ENCODE data around the gene PODXL2.

Gene PODXL2

DNA sequence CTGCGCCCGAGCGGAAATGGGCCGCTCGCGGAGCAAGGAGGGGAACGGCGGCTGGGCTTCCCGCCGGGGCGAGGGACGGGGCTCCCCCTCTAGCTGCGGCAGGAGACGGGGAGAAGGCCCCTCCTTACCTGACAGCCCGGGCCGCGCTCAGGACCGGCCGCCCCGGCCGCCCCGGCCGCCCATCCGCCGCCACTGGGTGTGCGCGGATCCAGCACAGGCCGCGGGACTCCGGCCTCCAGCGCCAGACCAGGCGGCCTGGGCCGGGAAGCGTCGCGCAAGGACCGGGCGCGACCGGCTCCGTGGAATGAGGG lies 38.7 kb upstream of the PODXL2 start:
- H2AFZ ChIP-seq (ENCODE audit: low read depth, low read length) = no peak overlapping the region
- TF ChIP-seq, protein P1, sequence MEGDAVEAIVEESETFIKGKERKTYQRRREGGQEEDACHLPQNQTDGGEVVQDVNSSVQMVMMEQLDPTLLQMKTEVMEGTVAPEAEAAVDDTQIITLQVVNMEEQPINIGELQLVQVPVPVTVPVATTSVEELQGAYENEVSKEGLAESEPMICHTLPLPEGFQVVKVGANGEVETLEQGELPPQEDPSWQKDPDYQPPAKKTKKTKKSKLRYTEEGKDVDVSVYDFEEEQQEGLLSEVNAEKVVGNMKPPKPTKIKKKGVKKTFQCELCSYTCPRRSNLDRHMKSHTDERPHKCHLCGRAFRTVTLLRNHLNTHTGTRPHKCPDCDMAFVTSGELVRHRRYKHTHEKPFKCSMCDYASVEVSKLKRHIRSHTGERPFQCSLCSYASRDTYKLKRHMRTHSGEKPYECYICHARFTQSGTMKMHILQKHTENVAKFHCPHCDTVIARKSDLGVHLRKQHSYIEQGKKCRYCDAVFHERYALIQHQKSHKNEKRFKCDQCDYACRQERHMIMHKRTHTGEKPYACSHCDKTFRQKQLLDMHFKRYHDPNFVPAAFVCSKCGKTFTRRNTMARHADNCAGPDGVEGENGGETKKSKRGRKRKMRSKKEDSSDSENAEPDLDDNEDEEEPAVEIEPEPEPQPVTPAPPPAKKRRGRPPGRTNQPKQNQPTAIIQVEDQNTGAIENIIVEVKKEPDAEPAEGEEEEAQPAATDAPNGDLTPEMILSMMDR (IDR thresholded peaks at IDR 0.05; ENCODE audit: low read depth, low read length) = no peak
- TF ChIP-seq EZH2phosphoT487 (IDR thresholded peaks at IDR 0.05; ENCODE audit: low read depth) = no peak
- peaks cover 33% of the 10 kb centered on the region for H4K20me1 ChIP-seq (ENCODE audit: insufficient read depth, low read length)
- peaks cover 52% of the 10 kb centered on the region for H3K79me2 ChIP-seq (ENCODE audit: low read length)
- peak overlapping the region; percentile 86 for H3K4me2 ChIP-seq (ENCODE audit: low read length)
- peaks cover 9% of the 10 kb centered on the region for H3K36me3 ChIP-seq (replicated peaks; ENCODE audit: low read depth, low read length)
- H3K27me3 ChIP-seq (ENCODE audit: low read depth, low read length) = no peaks in the 10 kb centered on the region
- peaks cover 23% of the 10 kb centered on the region for H3K4me1 ChIP-seq (ENCODE audit: low read length)
- peak overlapping the region; percentile 93 for H3K9ac ChIP-seq (ENCODE audit: low read length)
- peak overlapping the region; percentile 68 for H3K27ac ChIP-seq (ENCODE audit: low read length)
- no peaks in the 10 kb centered on the region for H3K9me3 ChIP-seq (ENCODE audit: insufficient read depth, low read length)
- H3K4me3 ChIP-seq (ENCODE audit: low read length) = peak overlapping the region; percentile 94

DNA sequence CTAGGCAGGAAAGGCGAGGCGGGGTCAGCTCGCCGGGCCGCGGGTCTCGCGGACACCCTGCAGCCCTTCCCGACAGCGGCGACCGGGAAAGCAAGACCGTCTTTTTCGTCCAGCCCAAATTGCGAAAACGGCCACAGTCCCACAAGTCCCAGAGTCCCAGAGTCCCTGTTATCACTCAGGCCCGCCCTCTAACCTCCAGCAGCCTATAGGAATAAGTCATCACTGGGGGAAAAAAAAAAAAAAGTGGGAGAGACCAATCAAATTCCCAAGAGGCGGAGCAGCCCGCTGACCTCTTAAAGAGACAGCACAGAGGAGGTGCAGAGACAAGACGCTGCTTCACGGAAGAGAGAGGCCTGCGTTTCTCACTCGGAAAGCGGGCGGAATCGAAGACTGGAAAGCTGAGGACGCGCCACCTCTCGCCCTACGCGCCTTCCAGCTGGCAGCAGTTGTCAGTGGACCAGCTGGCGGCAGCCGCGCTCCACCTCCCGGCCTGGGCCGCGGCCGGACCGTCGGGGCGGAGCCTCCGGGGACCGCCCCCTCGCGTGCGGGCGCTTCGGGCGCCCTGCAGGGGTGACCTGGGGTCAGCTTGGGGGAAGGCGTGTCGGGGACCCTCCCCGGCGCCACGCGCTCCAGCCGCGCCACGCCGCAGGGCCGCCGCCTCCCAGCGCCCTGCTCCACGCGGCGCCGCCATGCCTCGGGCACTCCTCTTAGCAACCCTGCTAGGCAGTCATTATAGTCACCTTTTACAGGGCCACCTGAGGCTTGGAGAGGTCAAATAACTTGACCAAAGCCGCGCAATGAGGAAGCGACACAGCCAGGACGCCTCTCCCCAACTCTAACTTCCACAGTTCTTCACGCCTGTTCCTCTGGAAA lies 38.2 kb upstream of the PODXL2 start, which contains the start of gene TPRA1:
Gene TPRA1 (minus strand): TSS at position 141 of the 873 bp plus-strand sequence. CDS start 10,587 bp downstream, outside the sequence.
- Histone ChIP-seq H3K4me3 (ENCODE audit: low read length) (peak within 1 kb of the TSS; percentile 94), H3K27me3 (ENCODE audit: low read depth, low read length) (no peaks in the 10 kb centered on the region), H3K9ac (ENCODE audit: low read length) (peak within 1 kb of the TSS; percentile 93), H3K4me1 (ENCODE audit: low read length) (peaks cover 23% of the 10 kb centered on the region), H3K79me2 (ENCODE audit: low read length) (peaks cover 46% of the 10 kb centered on the region), H3K9me3 (ENCODE audit: insufficient read depth, low read length) (no peaks in the 10 kb centered on the region), H3K27ac (ENCODE audit: low read length) (peak within 1 kb of the TSS; percentile 68), H3K36me3 (replicated peaks; ENCODE audit: low read depth, low read length) (peaks cover 8% of the 10 kb centered on the region), H2AFZ (ENCODE audit: low read depth, low read length) (no peak within 1 kb of the TSS; the same call in 1 of the 2 replicates), H3K4me2 (ENCODE audit: low read length) (peak within 1 kb of the TSS; percentile 86), H4K20me1 (ENCODE audit: insufficient read depth, low read length) (peaks cover 27% of the 10 kb centered on the region)
- TF ChIP-seq, protein P1 (IDR thresholded peaks at IDR 0.05; ENCODE audit: low read depth, low read length) = 0 out of 2 replicates have a peak, but pooled peaks have one; percentile 8
- TF ChIP-seq EZH2phosphoT487 (IDR thresholded peaks at IDR 0.05; ENCODE audit: low read depth) = no peak

DNA sequence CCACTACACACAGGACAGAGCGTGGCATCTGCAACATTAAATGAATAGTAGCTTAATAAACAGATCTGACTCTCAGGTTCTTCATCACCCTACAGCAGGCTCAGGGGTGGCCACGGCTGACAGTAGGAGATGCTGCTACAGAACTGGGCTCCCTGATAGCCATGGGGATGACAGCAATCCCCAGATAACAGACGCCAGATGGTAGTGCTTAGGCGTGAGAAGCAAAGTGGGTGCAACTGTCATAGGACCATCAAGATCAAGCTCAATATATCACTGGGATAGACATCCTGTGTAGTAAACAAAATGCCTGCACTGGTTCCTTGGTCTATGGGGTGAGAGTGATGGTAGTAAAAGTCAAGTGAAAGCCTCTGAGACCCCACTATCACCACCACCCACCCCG lies 35.8 kb upstream of the PODXL2 start:
- TF ChIP-seq, protein P1 (IDR thresholded peaks at IDR 0.05; ENCODE audit: low read depth, low read length) = no peak
- TF ChIP-seq EZH2phosphoT487 (IDR thresholded peaks at IDR 0.05; ENCODE audit: low read depth) = no peak
- no peak overlapping the region for H2AFZ ChIP-seq (ENCODE audit: low read depth, low read length)
- H3K36me3 ChIP-seq (replicated peaks; ENCODE audit: low read depth, low read length) = peaks cover 6% of the 10 kb centered on the region
- H3K4me2 ChIP-seq (ENCODE audit: low read length) = no peak overlapping the region
- peaks cover 37% of the 10 kb centered on the region for H3K79me2 ChIP-seq (ENCODE audit: low read length)
- H3K27ac ChIP-seq (ENCODE audit: low read length) = no peak overlapping the region
- H3K9ac ChIP-seq (ENCODE audit: low read length) = no peak overlapping the region
- H3K9me3 ChIP-seq (ENCODE audit: insufficient read depth, low read length) = no peaks in the 10 kb centered on the region
- peaks cover 24% of the 10 kb centered on the region for H3K4me1 ChIP-seq (ENCODE audit: low read length)
- H4K20me1 ChIP-seq (ENCODE audit: insufficient read depth, low read length) = peaks cover 13% of the 10 kb centered on the region
- no peaks in the 10 kb centered on the region for H3K27me3 ChIP-seq (ENCODE audit: low read depth, low read length)
- H3K4me3 ChIP-seq (ENCODE audit: low read length) = no peak overlapping the region

DNA sequence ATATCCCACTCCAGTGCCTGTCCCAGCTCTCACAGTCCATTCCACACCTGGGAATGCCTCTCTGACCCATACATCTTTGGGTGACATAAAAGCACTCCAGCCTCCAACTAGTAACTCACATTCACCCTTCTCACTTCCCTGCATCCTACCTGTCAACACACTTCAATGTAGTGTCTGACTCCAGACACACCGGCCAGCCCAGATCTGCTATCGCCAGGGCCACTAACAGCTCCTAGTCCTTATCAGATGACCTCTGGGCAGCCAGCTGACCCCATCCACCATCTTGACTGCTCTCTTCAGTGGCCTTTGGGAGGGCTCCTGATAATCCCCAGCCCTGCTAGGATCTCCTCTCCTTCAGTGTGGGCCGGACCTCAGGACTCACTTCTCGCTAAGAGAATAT lies 33.7 kb upstream of the PODXL2 start:
- Histone ChIP-seq H3K27me3 (ENCODE audit: low read depth, low read length) (no peaks in the 10 kb centered on the region), H3K9me3 (ENCODE audit: insufficient read depth, low read length) (no peaks in the 10 kb centered on the region), H3K9ac (ENCODE audit: low read length) (no peak overlapping the region), H2AFZ (ENCODE audit: low read depth, low read length) (no peak overlapping the region), H3K36me3 (replicated peaks; ENCODE audit: low read depth, low read length) (peaks cover 21% of the 10 kb centered on the region), H4K20me1 (ENCODE audit: insufficient read depth, low read length) (no peaks in the 10 kb centered on the region), H3K27ac (ENCODE audit: low read length) (no peak overlapping the region), H3K4me2 (ENCODE audit: low read length) (no peak overlapping the region), H3K4me1 (ENCODE audit: low read length) (peaks cover 30% of the 10 kb centered on the region), H3K4me3 (ENCODE audit: low read length) (no peak overlapping the region), H3K79me2 (ENCODE audit: low read length) (peaks cover 36% of the 10 kb centered on the region)
- TF ChIP-seq, protein P1 (IDR thresholded peaks at IDR 0.05; ENCODE audit: low read depth, low read length) = no peak
- TF ChIP-seq EZH2phosphoT487 (IDR thresholded peaks at IDR 0.05; ENCODE audit: low read depth) = no peak

All from OCI-LY3 (cell line).